Measurements from ENCODE around the gene PRXL2B.

GRCh38 chr1:2558420-2558819 is 28.2 kb upstream of the PRXL2B start:
- TF ChIP-seq CTCF (IDR thresholded peaks at IDR 0.05; ENCODE audit: low read depth, low read length, missing input control), result no peak
- TF ChIP-seq YY1 (IDR thresholded peaks at IDR 0.05), result no peak
- no peak for TF ChIP-seq TAF1 (conservative IDR thresholded peaks at IDR 0.05)
- TF ChIP-seq ZBTB33 (IDR thresholded peaks at IDR 0.05), result no peak
- no peak for TF ChIP-seq JUND (IDR thresholded peaks at IDR 0.05)
- TF ChIP-seq, protein P1, sequence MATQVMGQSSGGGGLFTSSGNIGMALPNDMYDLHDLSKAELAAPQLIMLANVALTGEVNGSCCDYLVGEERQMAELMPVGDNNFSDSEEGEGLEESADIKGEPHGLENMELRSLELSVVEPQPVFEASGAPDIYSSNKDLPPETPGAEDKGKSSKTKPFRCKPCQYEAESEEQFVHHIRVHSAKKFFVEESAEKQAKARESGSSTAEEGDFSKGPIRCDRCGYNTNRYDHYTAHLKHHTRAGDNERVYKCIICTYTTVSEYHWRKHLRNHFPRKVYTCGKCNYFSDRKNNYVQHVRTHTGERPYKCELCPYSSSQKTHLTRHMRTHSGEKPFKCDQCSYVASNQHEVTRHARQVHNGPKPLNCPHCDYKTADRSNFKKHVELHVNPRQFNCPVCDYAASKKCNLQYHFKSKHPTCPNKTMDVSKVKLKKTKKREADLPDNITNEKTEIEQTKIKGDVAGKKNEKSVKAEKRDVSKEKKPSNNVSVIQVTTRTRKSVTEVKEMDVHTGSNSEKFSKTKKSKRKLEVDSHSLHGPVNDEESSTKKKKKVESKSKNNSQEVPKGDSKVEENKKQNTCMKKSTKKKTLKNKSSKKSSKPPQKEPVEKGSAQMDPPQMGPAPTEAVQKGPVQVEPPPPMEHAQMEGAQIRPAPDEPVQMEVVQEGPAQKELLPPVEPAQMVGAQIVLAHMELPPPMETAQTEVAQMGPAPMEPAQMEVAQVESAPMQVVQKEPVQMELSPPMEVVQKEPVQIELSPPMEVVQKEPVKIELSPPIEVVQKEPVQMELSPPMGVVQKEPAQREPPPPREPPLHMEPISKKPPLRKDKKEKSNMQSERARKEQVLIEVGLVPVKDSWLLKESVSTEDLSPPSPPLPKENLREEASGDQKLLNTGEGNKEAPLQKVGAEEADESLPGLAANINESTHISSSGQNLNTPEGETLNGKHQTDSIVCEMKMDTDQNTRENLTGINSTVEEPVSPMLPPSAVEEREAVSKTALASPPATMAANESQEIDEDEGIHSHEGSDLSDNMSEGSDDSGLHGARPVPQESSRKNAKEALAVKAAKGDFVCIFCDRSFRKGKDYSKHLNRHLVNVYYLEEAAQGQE (IDR thresholded peaks at IDR 0.05), result no peak
- no peak for TF ChIP-seq RAD21 (IDR thresholded peaks at IDR 0.05)
- TF ChIP-seq HNF4A (conservative IDR thresholded peaks at IDR 0.05), result no peak
- TF ChIP-seq, protein P2, sequence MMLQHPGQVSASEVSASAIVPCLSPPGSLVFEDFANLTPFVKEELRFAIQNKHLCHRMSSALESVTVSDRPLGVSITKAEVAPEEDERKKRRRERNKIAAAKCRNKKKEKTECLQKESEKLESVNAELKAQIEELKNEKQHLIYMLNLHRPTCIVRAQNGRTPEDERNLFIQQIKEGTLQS (IDR thresholded peaks at IDR 0.05), result no peak
